IMR-90 (cell line): Measurements from ENCODE around the gene MPZL3. TPM values are rescaled to one million over a fixed set of nuclear protein-coding genes. Genes with fewer than 3 reads are reported as not detected.

Experiments used
- ATAC-seq: fragments of 200-7000 bp; cut with Tn5 transposase; 2 replicates; pipeline ENCODE4 v1.9.1; 2020; ENCODE audit warnings: low read depth, mild to moderate bottlenecking, moderate library complexity
- BruUV-seq: library from RNA; stranded (reverse); fragments of 400-500 nt; replicated peaks from 2 replicates; lab custom pipeline; 2021; lab: Mats Ljungman, UMichigan
- CTCF ChIA-PET: fragments of 300-600 bp; formaldehyde crosslinking; extraction: SDS; loops from one replicate; lab custom pipeline; 2021; ENCODE audit warnings: antibody characterized with exemption; lab: Yijun Ruan, JAX
- POLR2A ChIA-PET: fragments of 300-600 bp; sonication (Branson Sonifier 250); formaldehyde crosslinking; loops from one replicate; lab custom pipeline; 2022; ENCODE audit warnings: antibody characterized with exemption; ENCODE audit not compliant: unreplicated experiment; lab: Charles Lee
- DNase-seq: peaks from one replicate; pipeline ENCODE4 v3.0.0; 2013
- H2AFZ ChIP-seq: replicated peaks from 2 replicates; pipeline ENCODE3; 2013; ENCODE audit warnings: low read length, mild to moderate bottlenecking; ENCODE audit not compliant: poor library complexity
- H2AK5ac ChIP-seq: 2 replicates; pipeline ENCODE4 v1.6.1; 2013; ENCODE audit warnings: low read depth, low read length, inconsistent platforms
- H2AK9ac ChIP-seq: replicated peaks from 2 replicates; pipeline ENCODE3; 2013; ENCODE audit warnings: mild to moderate bottlenecking, low read depth, low read length, moderate library complexity; ENCODE audit not compliant: poor library complexity
- H2BK120ac ChIP-seq: 2 replicates; pipeline ENCODE4 v1.6.1; 2013; ENCODE audit warnings: low read depth, low read length, inconsistent platforms
- H2BK15ac ChIP-seq: 3 replicates; pipeline ENCODE4 v1.6.1; 2013; ENCODE audit warnings: low read depth, low read length, inconsistent platforms
- H2BK20ac ChIP-seq: 2 replicates; pipeline ENCODE4 v1.6.1; 2013; ENCODE audit warnings: low read depth, mild to moderate bottlenecking, inconsistent platforms, low read length, moderate library complexity
- H2BK5ac ChIP-seq: 2 replicates; pipeline ENCODE4 v1.6.1; 2013; ENCODE audit warnings: mild to moderate bottlenecking, low read depth, low read length, inconsistent platforms; ENCODE audit not compliant: poor library complexity, severe bottlenecking
- H3K14ac ChIP-seq: replicated peaks from 2 replicates; pipeline ENCODE4 v1.6.1; 2013; ENCODE audit warnings: low read depth, low read length, inconsistent platforms
- H3K18ac ChIP-seq: 2 replicates; pipeline ENCODE4 v1.6.1; 2013; ENCODE audit warnings: low read depth, low read length, control low read depth
- H3K23ac ChIP-seq: 2 replicates; pipeline ENCODE4 v1.6.1; 2013; ENCODE audit warnings: low read depth, low read length, inconsistent platforms
- H3K27ac ChIP-seq: 2 replicates; pipeline ENCODE4 v1.5.1; 2013; ENCODE audit warnings: mild to moderate bottlenecking, control low read depth, low read length; ENCODE audit not compliant: insufficient read depth
- H3K27me3 ChIP-seq: 2 replicates; pipeline ENCODE4 v1.6.1; 2013; ENCODE audit warnings: low read length; ENCODE audit not compliant: control insufficient read depth, insufficient read depth
- H3K36me3 ChIP-seq: 2 replicates; pipeline ENCODE4 v1.6.1; 2013; ENCODE audit warnings: low read length, mixed read lengths; ENCODE audit not compliant: control insufficient read depth, insufficient read depth
- H3K4ac ChIP-seq: 2 replicates; pipeline ENCODE4 v1.6.1; 2013; ENCODE audit warnings: low read depth, low read length, inconsistent platforms
- H3K4me1 ChIP-seq: 2 replicates; pipeline ENCODE4 v1.6.1; 2013; ENCODE audit warnings: low read length, mixed read lengths; ENCODE audit not compliant: control insufficient read depth, insufficient read depth
- H3K4me2 ChIP-seq: 2 replicates; pipeline ENCODE4 v1.6.1; 2013; ENCODE audit warnings: low read depth, mild to moderate bottlenecking, control low read depth, low read length, moderate library complexity
- H3K4me3 ChIP-seq: 2 replicates; pipeline ENCODE4 v1.5.1; 2013; ENCODE audit warnings: low read depth, mild to moderate bottlenecking, control low read depth, low read length, moderate library complexity; ENCODE audit not compliant: insufficient read depth
- H3K56ac ChIP-seq: 2 replicates; pipeline ENCODE4 v1.6.1; 2013; ENCODE audit warnings: low read length, inconsistent platforms; ENCODE audit not compliant: insufficient read depth; ENCODE audit errors: extremely low read depth
- H3K79me1 ChIP-seq, 2 experiments: 2 replicates each; pipeline ENCODE4 v1.6.1; 2013; ENCODE audit warnings: low read length in 2 of 2, inconsistent platforms in 1 of 2, low read depth in 1 of 2
- H3K9ac ChIP-seq: 2 replicates; pipeline ENCODE4 v1.6.1; 2013; ENCODE audit warnings: low read depth, low read length, control low read depth
- H3K9me1 ChIP-seq: 2 replicates; pipeline ENCODE4 v1.6.1; 2013; ENCODE audit warnings: low read length, inconsistent platforms; ENCODE audit not compliant: insufficient read depth
- H3K9me3 ChIP-seq: 2 replicates; pipeline ENCODE4 v1.6.1; 2013; ENCODE audit warnings: low read length; ENCODE audit not compliant: control insufficient read depth, insufficient read depth
- H4K20me1 ChIP-seq: 2 replicates; pipeline ENCODE4 v1.6.1; 2013; ENCODE audit warnings: low read length, inconsistent platforms; ENCODE audit not compliant: insufficient read depth
- H4K5ac ChIP-seq: 2 replicates; pipeline ENCODE4 v1.6.1; 2013; ENCODE audit warnings: mild to moderate bottlenecking, low read depth, low read length, control low read depth
- H4K8ac ChIP-seq, 2 experiments: 2 replicates each; pipeline ENCODE4 v1.6.1; 2013; ENCODE audit warnings: low read depth in 2 of 2, low read length in 2 of 2, control low read depth in 1 of 2, inconsistent platforms in 1 of 2
- H4K91ac ChIP-seq: 2 replicates; pipeline ENCODE4 v1.6.1; 2013; ENCODE audit warnings: low read depth, low read length, inconsistent platforms; ENCODE audit not compliant: insufficient read depth
- CEBPB ChIP-seq: IDR thresholded peaks from 2 replicates; pipeline ENCODE4 v1.6.1; 2012; ENCODE audit warnings: low read depth, low read length, improper control_type of control experiment
- CHD1 ChIP-seq: IDR thresholded peaks from 2 replicates; pipeline ENCODE4 v1.6.1; 2012; ENCODE audit warnings: low read depth, low read length, improper control_type of control experiment
- FOS ChIP-seq: fragments of 150-350 bp; IDR thresholded peaks from 2 replicates; pipeline ENCODE4 v1.6.1; 2016; ENCODE audit warnings: low read depth, low read length
- MAZ ChIP-seq: IDR thresholded peaks from 2 replicates; pipeline ENCODE4 v1.6.1; 2012; ENCODE audit warnings: low read depth, mild to moderate bottlenecking, low read length, improper control_type of control experiment, moderate library complexity, borderline replicate concordance
- NFE2L2 ChIP-seq: fragments of 150-350 bp; IDR thresholded peaks from 2 replicates; pipeline ENCODE4 v1.6.1; 2016; ENCODE audit warnings: low read depth, mild to moderate bottlenecking, low read length
- POLR2A ChIP-seq: IDR thresholded peaks from 2 replicates; pipeline ENCODE4 v1.6.1; 2012; ENCODE audit warnings: mild to moderate bottlenecking, low read depth, low read length
- RAD21 ChIP-seq: IDR thresholded peaks from 2 replicates; pipeline ENCODE4 v1.6.1; 2012; ENCODE audit warnings: low read length, improper control_type of control experiment
- RCOR1 ChIP-seq: IDR thresholded peaks from 2 replicates; pipeline ENCODE4 v1.6.1; 2012; ENCODE audit warnings: mild to moderate bottlenecking, low read length, improper control_type of control experiment; ENCODE audit not compliant: insufficient replicate concordance
- RFX5 ChIP-seq: IDR thresholded peaks from 2 replicates; pipeline ENCODE4 v1.8.0; 2012; ENCODE audit warnings: low read depth, mild to moderate bottlenecking, low read length, moderate library complexity
- SMC3 ChIP-seq: fragments of 150-350 bp; IDR thresholded peaks from 2 replicates; pipeline ENCODE4 v1.6.1; 2016; ENCODE audit warnings: low read depth, mild to moderate bottlenecking, antibody characterized with exemption, low read length, moderate library complexity
- WGBS, 2 experiments: methylation state at CpG; one replicate each; pipeline versions ENCODE4 v1.1.5 to v1.1.7; 2013; ENCODE audit warnings: missing lambda C conversion rate in 2 of 2; ENCODE audit not compliant: insufficient read length in 1 of 2; ENCODE audit errors: extremely low coverage in 2 of 2; 5-methylcytosine and 5-hydroxymethylcytosine counted together
- dilution Hi-C: fragments of 300-500 bp; cut with HindIII; formaldehyde crosslinking; loops from one replicate; pipeline ENCODE4 v1.14.3; 2018; ENCODE audit warnings: low sequenced_read_pairs; ENCODE audit not compliant: unreplicated experiment
- in situ Hi-C: fragments of 300-500 bp; cut with MboI; formaldehyde crosslinking; loops from 3 replicates; pipeline ENCODE4 v1.14.3; 2019; ENCODE audit warnings: low sequenced_read_pairs, inconsistent platforms, mixed read lengths
- intact Hi-C: fragments of 100-400 bp; cut with micrococcal nuclease; formaldehyde crosslinking; loops from 2 replicates; pipeline ENCODE4 v1.10.0; 2022
- polyA plus RNA-seq, 3 experiments: library from polyadenylated mRNA; depleted of rRNA; stranded (reverse); fragments of >200 nt; gene quantifications; 2 replicates each; pipeline ENCODE4 v1.2.3, GENCODE V29; 2012; ENCODE audit warnings: low replicate concordance in 1 of 3
- total RNA-seq: library from RNA; depleted of rRNA; stranded (reverse); fragments of >200 nt; gene quantifications from 2 replicates; pipeline ENCODE4 v1.2.3, GENCODE V29; 2012
- TF ChIP-seq, protein P1 (sequence below): fragments of 150-350 bp; IDR thresholded peaks from 2 replicates; pipeline ENCODE4 v1.6.1; 2017; ENCODE audit warnings: mild to moderate bottlenecking, antibody characterized with exemption, low read length, low read depth

Gene MPZL3
- total and polyA plus RNA-seq, 2 of the 4 experiments (the other 2 are of a cell fraction) = 0.15 to 0.36 TPM

DNA sequence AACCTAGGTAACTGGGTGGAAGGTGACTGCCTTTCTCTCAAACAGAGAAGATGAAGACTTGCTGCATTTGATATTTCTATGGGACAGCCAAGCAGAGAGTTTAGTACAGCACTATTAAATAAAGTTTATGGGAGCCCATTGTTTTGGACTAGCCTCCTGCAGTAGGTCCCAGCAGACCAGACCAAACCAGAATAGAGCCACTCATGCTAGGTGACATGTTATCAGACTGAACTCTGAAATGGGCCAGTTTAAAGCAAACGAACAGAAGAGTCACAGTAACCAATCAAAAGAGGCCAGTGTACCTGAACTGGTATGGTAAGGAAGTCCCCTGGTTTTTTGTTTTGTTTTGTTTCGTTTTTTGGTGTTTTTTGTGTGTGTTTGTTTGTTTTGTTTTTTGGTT lies 19.8 kb upstream of the MPZL3 start:
- intact Hi-C loops = no loop called here
- Histone ChIP-seq H2BK5ac (no peak overlapping the region), H3K14ac (no peak overlapping the region), H3K23ac (no peak overlapping the region), H2AFZ (no peak overlapping the region), H4K91ac (no peak overlapping the region), H3K56ac (no peak overlapping the region; the same call in 1 of the 2 replicates), H3K9ac (no peak overlapping the region), H4K8ac (no peak overlapping the region), H3K4me3 (no peak overlapping the region), H3K9me1 (no peaks in the 10 kb centered on the region), H4K20me1 (no peaks in the 10 kb centered on the region), H3K36me3 (no peaks in the 10 kb centered on the region), H2BK120ac (no peak overlapping the region), H4K5ac (no peak overlapping the region), H2BK15ac (no peak overlapping the region), H2AK9ac (no peak overlapping the region), H3K18ac (no peak overlapping the region), H3K4me1 (no peaks in the 10 kb centered on the region), H3K4me2 (no peak overlapping the region), H3K27me3 (peaks cover 3% of the 10 kb centered on the region; the same call in 1 of the 2 replicates), H2BK20ac (no peak overlapping the region), H2AK5ac (no peak overlapping the region), H3K9me3 (no peaks in the 10 kb centered on the region), H3K4ac (no peak overlapping the region), H3K79me1 (no peaks in the 10 kb centered on the region), H3K27ac (no peak overlapping the region)
- BruUV-seq = no TSS peak
- CTCF ChIA-PET = no interaction called here
- in situ Hi-C loops = no loop called here
- POLR2A ChIA-PET = no interaction called here
- ATAC-seq (no peak), DNase-seq (no peak)
- TF ChIP-seq RAD21 (no peak), RCOR1 (no peak), RFX5 (no peak), POLR2A (no peak), CEBPB (no peak), FOS (no peak), SMC3 (no peak), MAZ (no peak), NFE2L2 (no peak), CHD1 (no peak)
- TF ChIP-seq, protein P1, sequence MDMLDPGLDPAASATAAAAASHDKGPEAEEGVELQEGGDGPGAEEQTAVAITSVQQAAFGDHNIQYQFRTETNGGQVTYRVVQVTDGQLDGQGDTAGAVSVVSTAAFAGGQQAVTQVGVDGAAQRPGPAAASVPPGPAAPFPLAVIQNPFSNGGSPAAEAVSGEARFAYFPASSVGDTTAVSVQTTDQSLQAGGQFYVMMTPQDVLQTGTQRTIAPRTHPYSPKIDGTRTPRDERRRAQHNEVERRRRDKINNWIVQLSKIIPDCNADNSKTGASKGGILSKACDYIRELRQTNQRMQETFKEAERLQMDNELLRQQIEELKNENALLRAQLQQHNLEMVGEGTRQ = no peak
- no CpG with 5 or more reads among the region's 2 CpGs for WGBS, 2 experiments
- dilution Hi-C loops = no loop called here
